GM18909 (cell line): ENCODE results near the gene NBEA.
"Not testable (repeated sequence)": the region's sequence is repeated elsewhere in the genome, so short reads cannot be mapped to it uniquely, and the experiment has no call there.

ENCODE experiments used
- ATAC-seq: cut with Tn5 transposase; IDR thresholded peaks from one replicate; pipeline ENCODE4 v1.9.1; 2021; ENCODE audit warnings: mild to moderate bottlenecking; ENCODE audit not compliant: unreplicated experiment, poor library complexity

Gene NBEA

DNA sequence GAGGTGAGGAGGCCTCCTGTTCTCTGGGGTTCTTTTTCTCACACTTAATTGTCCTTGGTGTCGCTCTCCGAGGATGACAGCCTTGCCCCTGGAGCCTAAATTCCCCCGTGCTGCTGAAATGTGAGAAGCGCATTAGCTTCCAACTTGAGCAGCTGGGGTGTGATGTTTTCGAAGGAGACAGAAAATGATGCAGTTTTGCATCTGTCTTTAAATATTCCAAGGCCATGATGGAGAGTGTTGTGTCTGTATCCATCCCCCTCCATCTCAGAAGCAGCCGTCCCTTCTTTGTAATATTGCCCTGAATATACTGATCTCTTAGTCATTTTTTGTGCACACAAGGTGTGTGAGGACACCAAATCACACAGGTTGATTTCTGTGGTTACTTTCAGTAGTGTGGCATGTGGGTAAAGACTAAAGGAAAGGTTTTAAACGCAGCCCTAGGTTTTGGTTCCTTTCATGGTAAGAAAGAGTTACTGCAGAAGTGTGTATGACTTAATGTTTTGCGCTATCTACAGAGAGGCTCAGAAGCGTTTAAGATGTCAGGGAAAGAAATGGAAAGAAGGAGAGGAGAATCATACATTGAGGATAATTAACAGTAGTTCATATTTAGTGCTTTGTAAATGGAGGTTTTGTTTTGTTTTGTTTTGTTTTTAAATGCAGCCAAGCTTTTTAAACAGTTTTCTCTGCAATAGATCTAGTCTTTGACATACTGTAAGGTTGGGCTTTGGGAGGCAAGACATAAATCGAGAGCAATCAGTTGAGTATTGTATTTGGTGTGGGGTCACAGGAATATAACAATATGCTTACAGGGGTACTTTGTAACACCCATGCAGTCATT lies 1.6 kb downstream of the NBEA start:
- ATAC-seq = no peak

DNA sequence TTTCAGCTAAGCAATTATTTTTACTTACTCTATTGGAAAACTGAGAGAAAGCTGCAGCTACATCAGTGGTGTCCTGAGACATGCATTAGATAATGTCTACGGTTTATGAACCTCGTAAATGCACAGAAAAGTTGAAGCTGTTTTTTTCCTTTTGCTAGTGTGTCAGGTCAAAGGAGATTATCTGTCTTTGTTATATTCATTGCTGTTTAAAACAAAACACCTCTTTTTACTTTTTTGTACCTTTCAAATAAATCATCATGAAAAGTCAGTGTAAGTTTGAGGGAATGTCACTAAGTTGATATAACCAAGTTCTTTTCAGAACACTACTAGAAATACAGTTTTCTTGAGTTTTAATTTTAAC lies 2.2 kb downstream of the NBEA start:
- ATAC-seq = no peak

DNA sequence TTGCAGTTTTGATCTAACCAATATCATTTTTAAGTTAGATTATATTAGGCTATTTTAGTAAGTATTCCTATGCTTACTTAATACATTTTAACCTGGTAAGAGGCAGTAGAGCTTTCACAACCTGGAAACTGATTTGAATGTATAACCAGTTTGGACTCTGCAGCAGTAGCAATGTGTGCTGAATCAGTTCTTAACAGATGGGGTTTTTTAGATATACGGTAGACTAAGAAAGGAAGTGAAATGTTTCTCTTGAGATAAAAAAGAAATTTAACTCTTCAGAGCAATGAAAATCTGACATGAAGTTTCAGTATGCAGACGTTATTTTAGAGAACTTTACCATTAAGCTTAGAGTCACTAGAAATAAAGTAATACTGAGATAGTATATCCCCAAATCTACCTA lies 2.7 kb downstream of the NBEA start:
- ATAC-seq = no peak

DNA sequence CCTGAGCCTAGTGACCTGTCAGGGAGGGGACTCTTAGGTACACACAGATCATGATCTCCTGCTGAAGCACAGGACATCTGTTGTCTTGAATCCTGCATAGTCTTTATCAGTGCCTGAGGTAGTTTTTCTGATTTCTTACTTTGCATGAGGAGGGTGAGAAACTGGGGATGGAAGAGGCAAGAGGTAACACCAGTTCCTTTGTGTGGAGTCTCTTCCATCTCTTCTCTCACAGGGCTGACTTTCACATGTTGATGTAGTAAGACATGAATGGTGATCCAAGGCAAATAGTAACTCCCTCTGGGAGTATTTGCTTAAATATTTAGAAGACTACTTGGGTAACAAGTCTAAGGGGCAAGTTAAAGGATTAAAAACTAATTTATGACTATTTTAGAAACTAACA lies 9.5 kb downstream of the NBEA start:
- ATAC-seq = no peak

GRCh38 chr13:34959489-34959888 lies 17.4 kb downstream of the NBEA start:
- no peak for ATAC-seq

GRCh38 chr13:34964558-34964957 lies 22.5 kb downstream of the NBEA start:
- no peak for ATAC-seq

- no peak for ATAC-seq
These were observed 25.9 kb downstream of the NBEA start for GRCh38 chr13:34967851-34968562.

- ATAC-seq = not testable (repeated sequence)
These were observed 27.5 kb downstream of the NBEA start for GRCh38 chr13:34969539-34969938.

- ATAC-seq = no peak
These were observed 28.9 kb downstream of the NBEA start for GRCh38 chr13:34970961-34971360.

DNA sequence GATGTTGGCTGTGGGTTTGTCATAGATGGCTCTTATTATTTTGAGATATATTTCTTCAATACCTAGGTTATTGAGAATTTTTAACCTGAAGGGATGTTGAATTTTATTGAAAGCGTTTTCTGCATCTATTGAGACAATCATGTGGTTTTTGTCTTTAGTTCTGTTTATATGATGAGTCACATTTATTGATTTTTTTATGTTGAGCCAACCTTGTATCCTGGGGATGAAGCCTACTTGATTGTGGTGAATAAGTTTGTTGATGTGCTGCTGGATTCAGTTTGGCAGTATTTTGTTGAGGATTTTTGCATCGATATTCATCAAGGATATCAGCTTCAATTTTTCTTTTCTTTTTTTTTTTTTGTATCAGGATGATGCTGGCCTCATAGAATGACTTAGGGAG lies 29.4 kb downstream of the NBEA start:
- no peak for ATAC-seq

- not testable (repeated sequence) for ATAC-seq
These were observed 43.1 kb downstream of the NBEA start for GRCh38 chr13:34985199-34985598.

- no peak for ATAC-seq
These were observed 46.3 kb downstream of the NBEA start for GRCh38 chr13:34988330-34988791.

DNA sequence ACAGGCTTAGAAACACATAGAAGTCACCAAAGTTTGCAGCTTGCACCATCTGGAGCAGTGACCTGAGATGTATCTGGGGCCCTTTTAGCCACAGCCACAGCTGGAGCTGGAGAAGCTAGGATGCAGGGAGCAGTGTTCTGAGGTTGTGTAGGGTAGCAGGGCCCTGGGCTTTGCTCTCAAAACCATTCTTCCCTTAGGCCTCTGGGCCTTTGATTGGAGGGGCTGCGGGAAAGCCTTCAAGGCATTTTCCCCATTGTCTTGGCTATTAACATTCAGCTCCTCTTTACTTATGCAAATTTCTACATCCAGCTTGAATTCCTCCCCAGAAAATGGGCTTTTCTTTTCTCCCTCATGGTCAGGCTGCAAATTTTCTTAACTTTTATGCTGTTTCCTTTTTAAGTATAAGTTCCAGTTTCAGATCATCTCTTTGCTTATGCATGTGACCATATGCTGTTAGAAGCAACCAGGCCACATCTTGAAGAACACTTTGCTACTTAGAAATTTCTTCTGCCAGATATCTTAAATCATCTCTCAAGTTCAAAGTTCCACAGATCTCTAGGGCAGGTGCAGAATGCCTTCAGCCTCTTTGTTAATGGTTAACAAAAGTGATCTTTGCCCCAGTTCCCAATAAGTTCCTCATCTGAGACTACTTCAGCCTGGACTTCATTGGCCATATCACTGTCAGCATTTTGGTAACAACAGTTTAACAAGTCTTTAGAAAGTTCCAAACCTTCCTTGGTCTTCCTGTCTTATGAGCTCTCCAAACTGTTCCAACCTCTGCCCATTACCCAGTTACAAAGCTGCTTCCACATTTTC lies 48.5 kb downstream of the NBEA start:
- no peak for ATAC-seq

DNA sequence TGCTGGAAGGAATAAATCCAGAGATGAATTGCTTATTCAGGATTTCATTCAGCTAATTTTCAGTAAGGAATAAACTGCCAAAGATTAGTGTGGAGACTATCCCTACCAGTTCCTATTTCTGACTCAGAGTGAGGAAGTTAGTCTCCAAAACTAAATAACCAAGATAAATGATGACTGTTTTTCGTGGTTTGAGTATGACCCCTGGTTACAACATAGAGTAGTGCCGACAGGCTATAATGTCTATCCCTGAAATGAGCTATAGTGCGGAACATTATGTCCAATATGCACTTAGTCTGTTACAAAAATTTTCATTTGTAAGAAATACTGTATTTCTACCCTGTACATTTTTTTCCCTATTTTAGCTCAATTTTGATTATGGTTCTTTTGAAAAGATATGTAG lies 51.4 kb downstream of the NBEA start:
- ATAC-seq = no peak

DNA sequence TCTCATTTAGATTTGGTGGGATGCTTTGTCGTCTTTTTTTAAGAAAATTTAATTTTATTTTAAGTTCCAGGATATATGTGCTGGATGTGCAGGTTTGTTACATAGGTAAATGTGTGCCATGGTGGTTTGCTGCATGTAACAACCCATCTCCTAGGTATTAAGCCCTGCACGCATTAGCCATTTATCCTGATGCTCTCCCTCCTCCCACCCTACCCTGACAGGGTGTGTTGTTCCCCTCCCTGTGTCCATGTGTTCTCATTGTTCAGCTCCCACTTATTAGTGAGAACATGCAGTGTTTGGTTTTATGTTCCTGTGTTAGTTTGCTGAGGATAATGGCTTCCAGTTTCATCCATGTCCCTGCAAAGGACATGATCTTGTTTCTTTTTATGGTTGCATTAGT lies 61.7 kb downstream of the NBEA start:
- ATAC-seq = not testable (repeated sequence)

- no peak for ATAC-seq
These were observed 63.0 kb downstream of the NBEA start for GRCh38 chr13:35005051-35005450.

DNA sequence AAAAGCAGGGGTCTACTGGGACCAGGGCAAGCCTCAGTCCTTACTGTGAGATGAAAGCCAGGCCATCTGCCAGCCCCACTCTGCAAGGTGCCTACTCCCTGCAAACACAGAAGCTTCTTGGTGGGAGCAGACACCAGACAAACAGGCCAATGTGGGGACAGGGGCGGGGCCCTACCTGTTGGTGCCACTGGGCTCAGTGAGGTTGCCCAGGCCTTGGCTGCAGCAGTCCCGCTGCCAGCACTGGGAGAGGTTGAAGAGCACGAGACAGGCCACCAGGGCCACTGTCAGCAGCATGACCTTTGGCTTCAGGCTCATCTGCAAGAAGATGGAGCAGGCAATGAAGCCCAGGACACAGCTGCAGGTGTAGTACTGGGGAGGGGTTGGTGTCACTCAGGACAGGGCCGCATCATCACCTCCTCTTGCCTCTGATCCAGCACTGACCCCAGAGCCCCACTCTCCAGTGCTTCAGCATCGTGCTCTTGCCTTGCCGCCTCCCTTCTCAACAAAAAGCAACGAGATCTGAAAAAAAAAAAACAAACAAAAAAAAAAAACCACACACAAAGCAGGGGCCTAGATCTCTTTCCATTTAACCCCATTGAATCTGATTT lies 72.6 kb downstream of the NBEA start:
- ATAC-seq = no peak

- no peak for ATAC-seq
These were observed 74.5 kb downstream of the NBEA start for GRCh38 chr13:35016362-35017112.

DNA sequence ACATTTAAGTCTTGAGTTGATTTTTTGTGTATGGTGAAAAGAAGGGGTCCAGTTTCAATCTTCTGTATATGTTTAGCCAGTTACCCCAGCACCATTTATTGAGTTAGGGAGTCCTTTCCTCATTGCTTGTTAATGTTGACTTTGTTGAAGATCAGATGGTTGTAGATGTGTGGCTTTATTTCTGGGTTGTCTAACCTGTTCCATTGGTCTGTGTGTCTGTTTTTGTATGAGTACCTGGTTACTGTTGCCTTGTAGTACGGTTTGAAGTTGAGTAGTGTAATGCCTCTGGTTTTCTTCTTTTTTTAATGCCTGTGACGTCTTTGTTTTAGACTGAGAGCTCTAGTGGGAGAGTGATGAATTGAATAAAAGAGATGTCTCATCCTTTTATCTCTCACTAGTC lies 83.2 kb downstream of the NBEA start:
- ATAC-seq = no peak

- ATAC-seq = no peak
These were observed 86.3 kb downstream of the NBEA start for GRCh38 chr13:35028338-35028867.
